ENCODE data around the gene KRTAP13-4.

Gene KRTAP13-4

GRCh38 chr21:30430170-30430655 lies at the start of gene KRTAP13-4:
TSS of gene KRTAP13-4 (plus strand) at chr21:30430220. CDS start at chr21:30430276, 56 bp downstream.
- DNase-seq (ENCODE audit: low spot score) = no peak

DNA sequence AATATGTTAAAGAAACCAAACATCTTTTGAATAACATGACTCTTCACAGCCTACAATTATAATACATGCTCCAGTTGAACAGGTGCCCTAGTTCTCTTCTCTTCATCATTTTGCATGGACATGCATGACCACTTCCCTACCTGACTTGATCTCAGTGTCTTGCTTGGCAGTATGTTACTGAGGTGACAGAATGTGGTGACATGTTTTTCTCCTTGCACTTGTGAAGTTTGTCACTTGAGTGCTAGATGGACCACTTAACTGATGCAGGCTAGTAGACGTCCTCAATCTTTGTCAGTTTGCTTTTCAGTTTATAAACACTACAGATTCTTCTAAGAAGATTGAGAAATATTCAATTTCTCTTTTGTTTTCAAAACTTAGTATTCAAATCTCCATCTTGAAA lies 47.8 kb upstream of the KRTAP13-4 start:
- DNase-seq (ENCODE audit: low spot score) = no peak

DNA sequence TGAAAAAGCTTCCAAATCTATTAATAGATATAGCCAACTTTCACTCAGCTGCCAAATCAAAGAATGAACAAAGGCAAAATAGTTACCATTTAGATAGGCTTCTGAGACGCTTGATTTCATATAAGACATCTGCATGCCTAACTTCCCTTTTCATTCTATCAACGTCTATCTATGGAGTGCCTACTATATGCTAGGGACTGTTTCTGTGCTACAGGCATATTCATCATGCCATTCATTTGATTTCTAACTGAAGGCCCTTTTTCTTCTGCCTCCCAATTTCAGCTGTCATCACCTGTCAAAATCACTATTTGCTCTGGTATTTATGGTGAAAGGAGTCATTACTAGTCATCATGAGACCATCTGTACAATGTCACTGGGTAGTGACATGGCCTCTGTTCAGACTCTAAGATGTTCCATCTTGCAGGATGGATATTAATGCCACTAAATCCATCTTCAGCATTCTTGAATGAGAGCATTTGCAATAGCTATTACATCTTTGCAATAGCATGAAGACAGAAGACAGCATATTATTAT lies 38.5 kb upstream of the KRTAP13-4 start:
- no peak for DNase-seq (ENCODE audit: low spot score)

- no peak for DNase-seq (ENCODE audit: low spot score)
These were observed 34.3 kb upstream of the KRTAP13-4 start, which contains the start of gene KRTAP13-1 for GRCh38 chr21:30395731-30396130. TSS of gene KRTAP13-1 (plus strand) at chr21:30396031. CDS start at chr21:30396087, 56 bp downstream.

DNA sequence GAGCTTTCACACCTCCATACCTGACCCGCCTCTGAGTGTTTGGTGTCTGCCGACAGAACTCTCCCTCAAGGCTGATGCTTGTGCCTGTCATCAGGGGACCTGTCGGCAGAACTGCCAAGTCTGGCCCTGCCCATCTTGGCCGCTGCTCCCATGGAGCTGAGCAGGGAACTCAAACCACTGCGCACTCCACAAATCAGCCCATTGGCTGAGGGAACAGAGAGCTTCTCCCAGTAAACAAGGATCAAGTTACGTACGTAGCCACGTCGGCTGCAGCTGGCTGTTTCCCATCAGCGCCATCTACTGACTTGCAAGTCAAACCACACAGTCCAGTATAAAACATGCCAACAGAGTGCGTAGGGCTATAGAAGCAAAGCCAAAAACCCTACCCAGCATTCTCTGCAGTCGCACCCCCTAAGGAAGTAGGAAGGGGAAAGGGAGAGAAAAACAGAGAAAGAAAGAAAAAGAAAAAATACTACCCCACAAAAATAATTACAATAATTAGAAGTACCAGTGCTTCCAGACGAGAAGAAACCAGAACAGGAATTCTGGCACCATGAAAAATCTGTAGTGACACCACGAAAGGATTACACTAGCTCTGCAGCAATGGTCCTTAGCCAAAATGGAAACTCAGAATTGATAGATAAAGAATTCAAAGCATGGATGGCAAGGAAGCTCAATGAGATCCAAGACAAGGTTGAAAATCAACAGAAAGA lies 21.1 kb upstream of the KRTAP13-4 start:
- DNase-seq (ENCODE audit: low spot score) = peak; percentile 3

DNA sequence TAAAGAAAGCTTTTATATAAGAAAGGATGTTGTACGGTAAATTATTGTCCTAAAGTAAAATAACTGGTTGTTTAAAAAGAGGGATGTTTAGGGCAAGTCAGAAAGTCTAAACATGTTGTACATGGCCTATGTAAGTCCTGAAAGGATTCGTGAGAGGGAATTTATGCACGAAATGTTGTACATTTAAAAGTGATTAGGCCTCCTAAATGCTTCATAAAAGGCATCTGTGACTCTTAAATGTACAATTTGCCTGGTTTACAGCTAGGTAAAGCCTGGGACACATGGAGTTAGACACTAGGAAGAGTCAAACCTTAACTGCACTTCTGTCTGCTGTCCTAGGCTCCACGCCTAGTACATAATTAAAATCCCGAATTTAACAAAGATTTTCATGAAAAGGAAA lies 14.0 kb upstream of the KRTAP13-4 start:
- no peak for DNase-seq (ENCODE audit: low spot score)

- DNase-seq (ENCODE audit: low spot score) = no peak
These were observed 4.2 kb upstream of the KRTAP13-4 start, which contains the start of gene KRTAP13-3 for GRCh38 chr21:30425826-30426225. TSS of gene KRTAP13-3 (minus strand) at chr21:30425926. CDS start at chr21:30425912, 14 bp downstream.

GRCh38 chr21:30426731-30427130 lies 3.3 kb upstream of the KRTAP13-4 start:
- no peak for DNase-seq (ENCODE audit: low spot score)

- peak; percentile 13 for DNase-seq (ENCODE audit: low spot score)
These were observed 4.1 kb downstream of the KRTAP13-4 start for GRCh38 chr21:30434033-30434631.

DNA sequence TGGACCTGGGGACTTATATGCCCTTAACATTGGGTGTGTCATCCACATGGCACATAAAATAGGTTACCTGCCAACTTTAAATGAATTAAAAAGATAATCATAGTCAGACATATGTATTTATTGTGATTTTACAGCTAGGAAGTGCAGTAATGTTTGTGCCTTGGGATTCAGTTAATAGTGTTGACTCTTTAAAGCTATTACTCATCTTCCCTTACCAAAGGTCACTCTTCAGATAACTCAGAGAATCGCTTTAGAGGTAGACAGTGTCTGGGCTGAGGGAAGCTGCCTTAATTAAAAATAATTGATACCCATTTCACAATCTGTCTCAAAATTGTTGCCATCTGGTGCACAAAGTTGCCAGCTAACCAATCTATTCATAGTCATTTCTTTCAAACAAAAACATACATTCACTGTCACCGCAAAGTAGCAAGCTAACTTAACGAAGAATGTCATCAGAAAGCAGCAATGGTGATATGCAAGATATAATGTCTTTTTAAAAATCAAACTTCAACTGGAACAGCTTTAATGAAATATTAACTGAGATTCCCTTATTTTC lies 7.1 kb downstream of the KRTAP13-4 start:
- no peak for DNase-seq (ENCODE audit: low spot score)

DNA sequence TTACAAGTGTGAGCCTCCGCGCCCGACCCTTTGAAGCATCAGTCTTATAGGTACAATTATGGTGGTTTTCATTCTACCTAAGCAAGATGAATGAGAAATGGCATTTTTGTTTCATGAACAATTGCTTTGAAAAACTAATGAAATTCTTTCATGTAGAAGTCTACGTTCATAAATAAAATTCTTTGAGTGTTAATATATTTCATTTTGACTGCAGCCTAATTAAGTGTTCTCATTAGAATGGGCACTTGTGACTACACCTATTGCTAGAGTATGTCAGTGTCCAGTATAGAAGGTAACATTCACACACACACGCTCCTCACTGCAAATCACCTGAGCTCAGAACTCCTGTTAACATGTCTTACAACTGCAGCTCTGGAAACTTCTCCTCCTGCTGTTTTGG lies 10.0 kb downstream of the KRTAP13-4 start, which contains the start of gene KRTAP15-1:
Gene KRTAP15-1 (plus strand): TSS at position 301 of the 400 bp plus-strand sequence. CDS start 53 bp downstream, at position 354.
- DNase-seq (ENCODE audit: low spot score) = no peak

DNA sequence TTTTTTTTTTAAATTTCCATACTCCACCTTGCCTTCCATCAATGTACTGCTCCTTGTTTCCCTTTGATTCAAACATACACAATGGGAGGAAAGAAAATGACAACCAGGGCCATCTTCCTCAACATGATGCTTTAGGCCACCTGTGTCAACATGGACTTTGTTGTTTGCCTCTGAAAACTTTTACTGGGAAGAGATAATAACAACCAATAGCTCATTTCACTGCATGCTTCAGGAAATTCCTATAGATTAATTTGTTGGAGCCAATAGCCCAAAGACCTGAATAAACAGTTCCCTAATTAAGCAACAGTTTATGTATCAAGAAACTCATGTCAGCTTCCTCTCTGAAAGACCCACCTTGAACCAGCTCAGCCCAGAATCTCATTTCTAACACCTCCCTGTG lies 13.2 kb downstream of the KRTAP13-4 start:
- DNase-seq (ENCODE audit: low spot score) = no peak

GRCh38 chr21:30444204-30444603 lies 14.2 kb downstream of the KRTAP13-4 start:
- DNase-seq (ENCODE audit: low spot score) = no peak

DNA sequence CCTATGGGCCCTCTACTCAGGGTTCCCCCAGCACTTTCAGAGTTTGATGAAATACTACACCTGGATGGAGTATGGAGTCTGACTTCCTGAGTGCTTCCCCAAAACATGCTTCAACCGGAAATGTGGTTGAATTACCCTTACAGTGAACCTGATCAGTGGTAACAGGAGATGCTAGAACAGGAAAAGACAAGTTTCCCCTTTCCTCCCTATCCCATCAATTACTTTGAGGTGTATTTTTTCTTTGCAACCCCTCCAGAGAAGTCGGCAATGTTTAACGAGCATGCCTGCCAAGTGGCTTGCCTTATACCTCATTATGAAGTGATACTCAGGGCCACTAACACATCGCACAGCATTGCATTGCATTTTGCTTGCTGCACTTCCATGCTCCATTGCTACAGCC lies 17.0 kb downstream of the KRTAP13-4 start:
- DNase-seq (ENCODE audit: low spot score) = no peak

GRCh38 chr21:30448514-30448913 lies 18.5 kb downstream of the KRTAP13-4 start:
- no peak for DNase-seq (ENCODE audit: low spot score)

- DNase-seq (ENCODE audit: low spot score) = no peak
These were observed 33.7 kb downstream of the KRTAP13-4 start for GRCh38 chr21:30463713-30464112.

DNA sequence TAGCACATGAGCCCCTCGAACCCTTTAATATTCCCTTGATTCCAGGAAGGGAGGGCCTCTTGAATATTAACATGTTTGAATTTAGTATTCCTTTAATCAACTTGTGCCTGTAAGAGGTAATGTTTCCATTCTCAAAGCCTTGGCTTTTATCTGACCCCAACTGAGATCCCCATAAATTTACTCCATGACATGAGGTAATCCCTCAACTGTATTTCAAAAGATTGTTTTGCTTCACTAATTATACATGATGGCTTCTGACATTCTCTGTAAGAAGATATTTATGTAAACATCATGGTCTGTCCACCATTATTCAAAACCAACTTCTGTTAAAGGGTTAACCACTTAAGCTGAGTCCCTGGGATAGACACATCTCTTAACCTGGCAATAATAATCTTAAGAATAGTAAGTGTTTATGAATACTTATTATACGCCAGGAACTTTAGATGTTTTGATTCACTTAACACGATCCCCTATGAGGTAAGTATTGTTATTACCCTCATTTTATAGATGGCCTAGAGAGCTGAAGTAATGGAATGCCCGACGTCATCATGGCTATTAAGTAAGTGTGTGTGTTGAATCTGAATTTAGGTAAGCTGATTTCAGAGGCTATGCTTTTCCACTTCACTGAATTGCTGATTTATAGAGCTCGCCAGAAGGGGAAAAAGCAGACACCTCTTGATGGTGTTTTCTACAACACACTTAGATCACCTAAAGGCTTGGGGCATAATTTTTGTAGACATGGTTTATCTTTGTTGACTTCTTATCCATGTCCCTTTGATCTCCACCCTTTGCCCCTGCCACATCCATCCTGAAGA lies 39.1 kb downstream of the KRTAP13-4 start:
- no peak for DNase-seq (ENCODE audit: low spot score)

GRCh38 chr21:30478004-30478403 lies 48.0 kb downstream of the KRTAP13-4 start:
- no peak for DNase-seq (ENCODE audit: low spot score)

GRCh38 chr21:30479259-30479658 lies 49.2 kb downstream of the KRTAP13-4 start:
- DNase-seq (ENCODE audit: low spot score) = no peak

DNA sequence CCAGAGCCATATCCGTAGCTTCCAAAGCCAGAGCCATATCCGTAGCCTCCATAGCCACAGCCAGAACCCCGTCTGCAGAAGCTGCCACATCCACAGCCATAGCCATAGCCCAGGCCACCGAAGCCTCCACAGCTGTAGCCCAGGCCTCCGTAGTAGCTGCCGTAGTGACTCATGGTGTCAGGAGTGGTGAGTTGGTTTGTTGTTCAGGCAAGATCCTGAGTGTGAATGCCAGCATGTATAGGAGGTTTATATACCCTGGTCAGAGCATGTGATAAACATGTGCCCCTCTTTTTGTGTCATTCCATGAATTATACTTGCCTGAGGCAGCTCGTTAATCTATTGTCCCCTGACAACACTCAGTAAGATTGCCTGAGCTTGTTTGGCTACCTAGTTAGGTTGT lies 50.1 kb downstream of the KRTAP13-4 start, which contains the start of gene KRTAP19-1:
Gene KRTAP19-1 (minus strand): TSS at position 223 of the 400 bp plus-strand sequence. CDS start 50 bp downstream, at position 173.
- DNase-seq (ENCODE audit: low spot score) = no peak

Measured in GM03348 (cell line).